ENCODE data around the gene CYGB. TPM values are rescaled to one million over a fixed set of nuclear protein-coding genes. Genes with fewer than 3 reads are reported as not detected.
A peak's percentile ranks its signal among the peaks of the same experiment; 100 is the strongest.

Gene CYGB
- total and polyA plus RNA-seq, 2 of the 13 experiments (the other 11 are each of a cell fraction or from before 2014, with no cell fraction given): 18.9 to 27.1 TPM

GRCh38 chr17:76497979-76498875 is 39.3 kb downstream of the CYGB start (continued):
- TF ChIP-seq GMEB1 (CRISPR knock-in tag; IDR thresholded peaks at IDR 0.05; ENCODE audit: borderline replicate concordance): no peak; the same call in 1 of the 2 replicates
- no peak for TF ChIP-seq ZNF879 (CRISPR knock-in tag; IDR thresholded peaks at IDR 0.05)
- peak; percentile 86 for TF ChIP-seq MAX (IDR thresholded peaks at IDR 0.05)
- TF ChIP-seq ZNF792 (CRISPR knock-in tag; IDR thresholded peaks at IDR 0.05): peak; percentile 58; the same call in 1 of the 2 replicates
- 0 out of 2 replicates have a peak, but pooled peaks have one; percentile 76 for TF ChIP-seq PREB (CRISPR knock-in tag; IDR thresholded peaks at IDR 0.05)
- TF ChIP-seq TEAD3 (CRISPR knock-in tag; optimal IDR thresholded peaks at IDR 0.05; ENCODE audit: borderline replicate concordance): peak; percentile 16
- peak; percentile 88; the same call in 1 of the 2 replicates for TF ChIP-seq MTF2 (CRISPR knock-in tag; IDR thresholded peaks at IDR 0.05; ENCODE audit: borderline replicate concordance)
- no peak for TF ChIP-seq CCAR2 (optimal IDR thresholded peaks at IDR 0.05; ENCODE audit: low read depth, low read length)
- no peak for TF ChIP-seq SNAPC5 (CRISPR knock-in tag; IDR thresholded peaks at IDR 0.05; ENCODE audit: borderline replicate concordance)
- TF ChIP-seq ZGPAT (CRISPR knock-in tag; IDR thresholded peaks at IDR 0.05): peak; percentile 83; the same call in 1 of the 2 replicates
- TF ChIP-seq ZBTB43 (CRISPR knock-in tag; conservative IDR thresholded peaks at IDR 0.05): peak; percentile 70; the same call in 1 of the 2 replicates
- no peak; the same call in 1 of the 2 replicates for TF ChIP-seq ZNF629 (CRISPR knock-in tag; conservative IDR thresholded peaks at IDR 0.05)
- TF ChIP-seq MTERF4 (CRISPR knock-in tag; IDR thresholded peaks at IDR 0.05): peak; percentile 58
- TF ChIP-seq FOXA3 (CRISPR knock-in tag; IDR thresholded peaks at IDR 0.05): peak; percentile 53; the same call in 1 of the 2 replicates
- TF ChIP-seq ADNP (CRISPR knock-in tag; IDR thresholded peaks at IDR 0.05): no peak
- TF ChIP-seq SIX1 (CRISPR knock-in tag; IDR thresholded peaks at IDR 0.05; ENCODE audit: borderline replicate concordance): no peak
- no peak for TF ChIP-seq SOX13 (IDR thresholded peaks at IDR 0.05)
- TF ChIP-seq SOX13 (CRISPR knock-in tag; conservative IDR thresholded peaks at IDR 0.05 in 1 of 2, IDR thresholded peaks at IDR 0.05 in 1 of 2): no peak; a peak in 1 of 4 replicates
- no peak for TF ChIP-seq ZNF20 (CRISPR knock-in tag; IDR thresholded peaks at IDR 0.05)
- TF ChIP-seq ZSCAN30 (CRISPR knock-in tag; IDR thresholded peaks at IDR 0.05): no peak
- peak; percentile 70 for TF ChIP-seq MXD1 (CRISPR knock-in tag; IDR thresholded peaks at IDR 0.05)
